ENCODE data around the gene REPIN1.

REPIN1 gene

GRCh38 chr7:150358988-150359621, 9.5 kb upstream of the REPIN1 start:
- H3K27me3 ChIP-seq (ENCODE audit: low read length), result 0 out of 2 replicates have a peak, but pooled peaks cover 3% of the 10 kb centered on the region
- H3K79me2 ChIP-seq (ENCODE audit: insufficient read depth, low read length), result no peaks in the 10 kb centered on the region
- no peaks in the 10 kb centered on the region for H3K9me2 ChIP-seq (replicated peaks; ENCODE audit: insufficient read depth, low read length)
- H2AFZ ChIP-seq (ENCODE audit: low read depth, low read length, severe bottlenecking), result no peak overlapping the region
- no peak overlapping the region for H3K4me2 ChIP-seq (ENCODE audit: low read depth, low read length, poor library complexity, severe bottlenecking)
- H3K27ac ChIP-seq (ENCODE audit: low read depth, low read length), result no peak overlapping the region
- H3K36me3 ChIP-seq (ENCODE audit: low read length), result no peaks in the 10 kb centered on the region
- H3K9ac ChIP-seq (ENCODE audit: low read length), result no peak overlapping the region
- H3F3A ChIP-seq (ENCODE audit: insufficient read depth), result no peaks in the 10 kb centered on the region
- TF ChIP-seq CTCF (IDR thresholded peaks at IDR 0.05; ENCODE audit: insufficient read depth, low read length, poor library complexity, severe bottlenecking) (no peak), EZH2phosphoT487 (conservative IDR thresholded peaks at IDR 0.05; ENCODE audit: low read length) (no peak)
- H3K4me3 ChIP-seq (ENCODE audit: insufficient read depth, low read length, poor library complexity, severe bottlenecking), result no peak overlapping the region
- no peaks in the 10 kb centered on the region for H3K9me3 ChIP-seq (ENCODE audit: insufficient read depth, low read length)
- no peaks in the 10 kb centered on the region for H4K20me1 ChIP-seq (ENCODE audit: low read depth, low read length)

- no peaks in the 10 kb centered on the region for H3K36me3 ChIP-seq (ENCODE audit: low read length)
These were observed 8.8 kb upstream of the REPIN1 start for GRCh38 chr7:150359622-150360362.

GRCh38 chr7:150360363-150361058, 8.1 kb upstream of the REPIN1 start:
- Histone ChIP-seq H4K20me1 (ENCODE audit: low read depth, low read length) (no peaks in the 10 kb centered on the region), H3K9me2 (replicated peaks; ENCODE audit: insufficient read depth, low read length) (no peaks in the 10 kb centered on the region), H3K4me3 (ENCODE audit: insufficient read depth, low read length, poor library complexity, severe bottlenecking) (no peak overlapping the region), H3K4me2 (ENCODE audit: low read depth, low read length, poor library complexity, severe bottlenecking) (no peak overlapping the region), H3F3A (ENCODE audit: insufficient read depth) (no peaks in the 10 kb centered on the region), H3K9ac (ENCODE audit: low read length) (no peak overlapping the region), H3K27ac (ENCODE audit: low read depth, low read length) (no peak overlapping the region), H3K36me3 (ENCODE audit: low read length) (no peaks in the 10 kb centered on the region), H2AFZ (ENCODE audit: low read depth, low read length, severe bottlenecking) (no peak overlapping the region), H3K79me2 (ENCODE audit: insufficient read depth, low read length) (no peaks in the 10 kb centered on the region), H3K9me3 (ENCODE audit: insufficient read depth, low read length) (no peaks in the 10 kb centered on the region), H3K27me3 (ENCODE audit: low read length) (0 out of 2 replicates have a peak, but pooled peaks cover 3% of the 10 kb centered on the region)
- no peak for TF ChIP-seq EZH2phosphoT487 (conservative IDR thresholded peaks at IDR 0.05; ENCODE audit: low read length)
- no peak for TF ChIP-seq CTCF (IDR thresholded peaks at IDR 0.05; ENCODE audit: insufficient read depth, low read length, poor library complexity, severe bottlenecking)

More at GRCh38 chr7:150359622-150360362, 8.8 kb upstream of the REPIN1 start:
- Histone ChIP-seq H3K27ac (ENCODE audit: low read depth, low read length) (no peak overlapping the region), H3K4me2 (ENCODE audit: low read depth, low read length, poor library complexity, severe bottlenecking) (no peak overlapping the region), H3K4me3 (ENCODE audit: insufficient read depth, low read length, poor library complexity, severe bottlenecking) (no peak overlapping the region), H3K27me3 (ENCODE audit: low read length) (0 out of 2 replicates have a peak, but pooled peaks cover 3% of the 10 kb centered on the region), H3K9ac (ENCODE audit: low read length) (no peak overlapping the region), H3K9me2 (replicated peaks; ENCODE audit: insufficient read depth, low read length) (no peaks in the 10 kb centered on the region), H3K9me3 (ENCODE audit: insufficient read depth, low read length) (no peaks in the 10 kb centered on the region), H2AFZ (ENCODE audit: low read depth, low read length, severe bottlenecking) (no peak overlapping the region), H3K79me2 (ENCODE audit: insufficient read depth, low read length) (no peaks in the 10 kb centered on the region), H4K20me1 (ENCODE audit: low read depth, low read length) (no peaks in the 10 kb centered on the region), H3F3A (ENCODE audit: insufficient read depth) (no peaks in the 10 kb centered on the region)
- TF ChIP-seq EZH2phosphoT487 (conservative IDR thresholded peaks at IDR 0.05; ENCODE audit: low read length) (no peak), CTCF (IDR thresholded peaks at IDR 0.05; ENCODE audit: insufficient read depth, low read length, poor library complexity, severe bottlenecking) (no peak)

Measured in SU-DHL-6 (cell line).